NT2/D1 (cell line): Measurements from ENCODE around the gene CD2AP.

Experiments
- SUZ12 ChIP-seq: IDR thresholded peaks from 2 replicates; pipeline ENCODE4 v1.6.1; 2011; ENCODE audit not compliant: insufficient read length, insufficient read depth; ENCODE audit errors: extremely low read depth
- YY1 ChIP-seq: IDR thresholded peaks from 2 replicates; pipeline ENCODE4 v1.6.1; 2011; ENCODE audit not compliant: insufficient read length, insufficient read depth
- ZNF274 ChIP-seq: IDR thresholded peaks from 2 replicates; pipeline ENCODE4 v1.6.1; 2011; ENCODE audit warnings: mild to moderate bottlenecking, low read depth, low read length

GRCh38 chr6:47633141-47633540, 155.6 kb downstream of the CD2AP start:
- no peak for TF ChIP-seq YY1
- TF ChIP-seq SUZ12: no peak
- no peak for TF ChIP-seq ZNF274
